GM12892 (cell line): ENCODE data around the gene PHACTR4.

Experiments used
- POLR2A ChIP-seq: IDR thresholded peaks from 2 replicates; pipeline ENCODE4 v1.6.1; 2011; ENCODE audit warnings: low read depth, low read length, control low read depth
- TAF1 ChIP-seq: IDR thresholded peaks from 2 replicates; pipeline ENCODE4 v1.6.1; 2011; ENCODE audit warnings: low read depth, mild to moderate bottlenecking, control low read depth, low read length, borderline replicate concordance

- TF ChIP-seq POLR2A (no peak), TAF1 (no peak)
Measured at GRCh38 chr1:28426831-28427230, 57.3 kb downstream of the PHACTR4 start.
